GM12878 (cell line): ENCODE measurements around the gene CDK3. TPM values are rescaled to one million over a fixed set of nuclear protein-coding genes. Genes with fewer than 3 reads are reported as not detected.

Source experiments
- BACH1 ChIP-seq: fragments of 450-650 bp; IDR thresholded peaks from 2 replicates; pipeline ENCODE4 v1.6.1; 2017; ENCODE audit warnings: mild to moderate bottlenecking, borderline replicate concordance
- LARP7 ChIP-seq: fragments of 450-650 bp; IDR thresholded peaks from 2 replicates; pipeline ENCODE4 v1.6.1; 2017; ENCODE audit warnings: mild to moderate bottlenecking
- MTA2 ChIP-seq: fragments of 450-650 bp; IDR thresholded peaks from 2 replicates; pipeline ENCODE4 v1.6.1; 2016; ENCODE audit warnings: low read depth, mild to moderate bottlenecking, moderate library complexity
- PAX5 ChIP-seq: IDR thresholded peaks from 2 replicates; pipeline ENCODE4 v1.6.1; 2011; ENCODE audit warnings: low read depth, low read length, borderline replicate concordance
- PML ChIP-seq: IDR thresholded peaks from 2 replicates; pipeline ENCODE4 v1.6.1; 2012; ENCODE audit warnings: low read length, inconsistent platforms
- RBBP5 ChIP-seq: fragments of 200-600 bp; sonication (generic); conservative IDR thresholded peaks from 2 replicates; pipeline ENCODE4 v1.6.1; 2016
- SUZ12 ChIP-seq: fragments of 200-600 bp; sonication (generic); IDR thresholded peaks from one replicate; pipeline ENCODE4 v1.6.1; 2018; ENCODE audit warnings: antibody characterized with exemption, mild to moderate bottlenecking; ENCODE audit not compliant: unreplicated experiment
- ZSCAN29 ChIP-seq: fragments of 450-650 bp; IDR thresholded peaks from 2 replicates; pipeline ENCODE4 v1.6.1; 2017; ENCODE audit warnings: mild to moderate bottlenecking, moderate library complexity
- polyA plus RNA-seq, 11 experiments: library from polyadenylated mRNA; depleted of rRNA in 4 of 11; unstranded in 6 of 11; stranded (reverse) in 5 of 11; fragments of >200 nt; fragmentation: Nextera tagmentation in 4 of 11; fragmentation: Illumina TruSeq in 1 of 11; extraction: Ambion mirVana in 4 of 11; extraction: Trizol in 1 of 11; gene quantifications; 1 replicate in 1 of 11; 2 replicates in 10 of 11; pipeline versions ENCODE4 v1.2.1 to v1.2.3, GENCODE V29; 2011 to 2016; ENCODE audit warnings: inconsistent platforms in 2 of 11, missing spikeins in 2 of 11, low read depth in 1 of 11
- total RNA-seq, 4 experiments: library from RNA; depleted of rRNA in 3 of 4; stranded (reverse); fragments of >200 nt in 3 of 4; fragmentation: Illumina TruSeq in 1 of 4; extraction: Trizol in 1 of 4; gene quantifications; 2 replicates each; pipeline versions ENCODE4 v1.2.1 to v1.2.3, GENCODE V29; 2013 to 2021
- TF ChIP-seq, protein P1 (sequence below): fragments of 450-650 bp; IDR thresholded peaks from 2 replicates; pipeline ENCODE4 v1.6.1; 2016; ENCODE audit warnings: mild to moderate bottlenecking, moderate library complexity, borderline replicate concordance
- TF ChIP-seq, protein P2 (sequence below): IDR thresholded peaks from 2 replicates; pipeline ENCODE4 v1.6.1; 2011; ENCODE audit warnings: low read depth, low read length, improper control_type of control experiment, borderline replicate concordance
- TF ChIP-seq, protein P3 (sequence below): IDR thresholded peaks from 2 replicates; pipeline ENCODE4 v1.6.1; 2012; ENCODE audit warnings: low read depth, low read length, improper control_type of control experiment

CDK3 gene
- total and polyA plus RNA-seq, 10 of the 15 experiments (the other 5 are each of a cell fraction or from before 2014, with no cell fraction given), result 1.1 to 7.1 (median 4.2) TPM

DNA sequence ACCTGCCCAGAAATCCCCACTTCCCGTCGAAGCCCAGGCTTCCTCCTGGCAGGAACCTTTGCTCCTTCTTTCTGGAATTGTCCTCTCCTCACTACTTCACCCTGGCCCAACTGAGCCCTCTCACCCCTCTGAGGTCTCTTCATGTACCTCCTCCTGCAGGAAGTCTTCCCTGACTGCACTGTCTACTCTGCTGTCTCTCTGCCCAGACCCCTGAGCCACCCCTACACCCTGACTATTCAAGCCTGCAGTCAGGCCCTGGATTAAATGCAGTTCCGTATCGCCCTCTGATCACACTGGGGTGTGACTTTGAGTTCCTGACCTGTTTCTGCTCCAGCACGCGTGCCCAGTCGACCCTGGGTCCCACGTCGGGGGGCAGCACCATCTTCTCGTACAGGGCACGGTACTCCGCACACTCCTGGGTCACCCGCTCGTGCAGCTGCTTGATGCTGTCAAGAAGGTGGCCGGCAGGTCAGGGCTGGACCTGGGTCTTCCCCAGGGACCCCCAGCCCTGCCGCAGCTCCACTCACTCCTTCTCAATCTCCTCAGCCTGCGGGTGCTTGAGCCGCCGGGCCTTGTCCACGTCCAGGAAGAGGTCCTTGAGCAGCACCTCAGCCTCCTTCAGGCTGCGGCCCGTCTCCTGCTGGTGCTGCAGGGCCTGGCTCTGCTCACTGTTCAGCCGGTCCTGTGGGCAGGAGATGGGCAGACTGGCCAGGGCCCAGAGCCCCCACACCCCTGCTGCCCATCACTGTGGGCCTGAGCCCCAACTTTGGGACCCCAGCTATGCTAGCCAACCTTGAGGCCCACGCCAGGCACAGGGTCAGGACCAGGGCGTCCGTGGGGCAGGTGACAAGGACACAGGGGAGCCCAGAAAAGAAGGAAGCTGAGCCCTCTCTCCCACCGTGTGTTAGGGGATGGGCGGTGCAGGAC lies 22.6 kb downstream of the CDK3 start (continued):
- TF ChIP-seq, protein P1, sequence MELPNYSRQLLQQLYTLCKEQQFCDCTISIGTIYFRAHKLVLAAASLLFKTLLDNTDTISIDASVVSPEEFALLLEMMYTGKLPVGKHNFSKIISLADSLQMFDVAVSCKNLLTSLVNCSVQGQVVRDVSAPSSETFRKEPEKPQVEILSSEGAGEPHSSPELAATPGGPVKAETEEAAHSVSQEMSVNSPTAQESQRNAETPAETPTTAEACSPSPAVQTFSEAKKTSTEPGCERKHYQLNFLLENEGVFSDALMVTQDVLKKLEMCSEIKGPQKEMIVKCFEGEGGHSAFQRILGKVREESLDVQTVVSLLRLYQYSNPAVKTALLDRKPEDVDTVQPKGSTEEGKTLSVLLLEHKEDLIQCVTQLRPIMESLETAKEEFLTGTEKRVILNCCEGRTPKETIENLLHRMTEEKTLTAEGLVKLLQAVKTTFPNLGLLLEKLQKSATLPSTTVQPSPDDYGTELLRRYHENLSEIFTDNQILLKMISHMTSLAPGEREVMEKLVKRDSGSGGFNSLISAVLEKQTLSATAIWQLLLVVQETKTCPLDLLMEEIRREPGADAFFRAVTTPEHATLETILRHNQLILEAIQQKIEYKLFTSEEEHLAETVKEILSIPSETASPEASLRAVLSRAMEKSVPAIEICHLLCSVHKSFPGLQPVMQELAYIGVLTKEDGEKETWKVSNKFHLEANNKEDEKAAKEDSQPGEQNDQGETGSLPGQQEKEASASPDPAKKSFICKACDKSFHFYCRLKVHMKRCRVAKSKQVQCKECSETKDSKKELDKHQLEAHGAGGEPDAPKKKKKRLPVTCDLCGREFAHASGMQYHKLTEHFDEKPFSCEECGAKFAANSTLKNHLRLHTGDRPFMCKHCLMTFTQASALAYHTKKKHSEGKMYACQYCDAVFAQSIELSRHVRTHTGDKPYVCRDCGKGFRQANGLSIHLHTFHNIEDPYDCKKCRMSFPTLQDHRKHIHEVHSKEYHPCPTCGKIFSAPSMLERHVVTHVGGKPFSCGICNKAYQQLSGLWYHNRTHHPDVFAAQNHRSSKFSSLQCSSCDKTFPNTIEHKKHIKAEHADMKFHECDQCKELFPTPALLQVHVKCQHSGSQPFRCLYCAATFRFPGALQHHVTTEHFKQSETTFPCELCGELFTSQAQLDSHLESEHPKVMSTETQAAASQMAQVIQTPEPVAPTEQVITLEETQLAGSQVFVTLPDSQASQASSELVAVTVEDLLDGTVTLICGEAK, result no peak
- TF ChIP-seq RBBP5 (no peak), ZSCAN29 (no peak), SUZ12 (no peak), MTA2 (no peak), BACH1 (no peak), PAX5 (no peak), PML (no peak), LARP7 (no peak)
- TF ChIP-seq, protein P2, sequence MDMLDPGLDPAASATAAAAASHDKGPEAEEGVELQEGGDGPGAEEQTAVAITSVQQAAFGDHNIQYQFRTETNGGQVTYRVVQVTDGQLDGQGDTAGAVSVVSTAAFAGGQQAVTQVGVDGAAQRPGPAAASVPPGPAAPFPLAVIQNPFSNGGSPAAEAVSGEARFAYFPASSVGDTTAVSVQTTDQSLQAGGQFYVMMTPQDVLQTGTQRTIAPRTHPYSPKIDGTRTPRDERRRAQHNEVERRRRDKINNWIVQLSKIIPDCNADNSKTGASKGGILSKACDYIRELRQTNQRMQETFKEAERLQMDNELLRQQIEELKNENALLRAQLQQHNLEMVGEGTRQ, result no peak
- TF ChIP-seq, protein P3, sequence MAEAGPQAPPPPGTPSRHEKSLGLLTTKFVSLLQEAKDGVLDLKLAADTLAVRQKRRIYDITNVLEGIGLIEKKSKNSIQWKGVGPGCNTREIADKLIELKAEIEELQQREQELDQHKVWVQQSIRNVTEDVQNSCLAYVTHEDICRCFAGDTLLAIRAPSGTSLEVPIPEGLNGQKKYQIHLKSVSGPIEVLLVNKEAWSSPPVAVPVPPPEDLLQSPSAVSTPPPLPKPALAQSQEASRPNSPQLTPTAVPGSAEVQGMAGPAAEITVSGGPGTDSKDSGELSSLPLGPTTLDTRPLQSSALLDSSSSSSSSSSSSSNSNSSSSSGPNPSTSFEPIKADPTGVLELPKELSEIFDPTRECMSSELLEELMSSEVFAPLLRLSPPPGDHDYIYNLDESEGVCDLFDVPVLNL, result no peak
